GM19324 (cell line): ENCODE measurements around the gene KRT5.

ENCODE experiments used
- ATAC-seq: cut with Tn5 transposase; IDR thresholded peaks from one replicate; pipeline ENCODE4 v1.9.1; 2021; ENCODE audit warnings: mild to moderate bottlenecking, moderate library complexity; ENCODE audit not compliant: unreplicated experiment, low FRiP score

The KRT5 gene

DNA sequence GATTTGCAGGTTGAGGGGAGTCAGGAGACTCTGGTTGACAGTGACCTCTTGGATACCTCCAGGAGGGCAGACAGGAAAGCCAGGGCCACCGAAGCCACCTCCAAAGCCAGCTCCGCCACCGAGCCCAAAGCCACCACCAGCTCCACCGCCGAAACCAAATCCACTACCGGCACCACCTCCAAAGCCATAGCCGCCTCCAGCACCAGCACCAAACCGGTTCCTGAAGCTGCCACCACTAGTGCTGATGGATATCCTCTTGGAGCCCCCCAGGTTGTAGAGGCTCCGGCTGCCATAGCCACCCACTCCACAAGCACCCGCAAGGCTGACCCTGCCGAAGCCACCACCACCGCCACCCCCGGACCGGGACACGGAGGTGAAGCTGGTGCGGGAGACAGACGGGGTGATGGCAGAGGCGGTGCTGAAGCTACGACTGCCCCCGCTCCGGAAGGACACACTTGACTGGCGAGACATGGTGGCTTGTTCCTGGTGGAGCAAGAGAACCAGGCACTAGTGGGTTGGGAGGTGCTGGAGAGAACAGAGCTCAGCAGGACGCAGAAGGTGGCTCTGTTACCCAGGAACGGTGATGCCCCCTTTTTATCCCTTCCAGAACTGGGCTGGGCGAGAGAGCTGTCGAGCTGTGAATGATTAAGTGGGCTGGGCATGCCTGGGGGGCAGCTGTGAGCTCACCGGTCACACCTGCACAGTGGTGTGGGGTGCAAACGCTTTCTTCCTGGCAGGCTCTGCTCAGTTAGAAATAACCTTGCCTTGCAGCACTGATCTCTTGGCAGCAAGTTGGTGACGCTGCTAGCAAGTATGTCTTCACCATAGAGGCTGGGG is at the start of gene KRT5:
KRT5 (minus strand) TSS at position 569 of the 837 bp plus-strand sequence; CDS start at position 471, 98 bp downstream.
- ATAC-seq: no peak

DNA sequence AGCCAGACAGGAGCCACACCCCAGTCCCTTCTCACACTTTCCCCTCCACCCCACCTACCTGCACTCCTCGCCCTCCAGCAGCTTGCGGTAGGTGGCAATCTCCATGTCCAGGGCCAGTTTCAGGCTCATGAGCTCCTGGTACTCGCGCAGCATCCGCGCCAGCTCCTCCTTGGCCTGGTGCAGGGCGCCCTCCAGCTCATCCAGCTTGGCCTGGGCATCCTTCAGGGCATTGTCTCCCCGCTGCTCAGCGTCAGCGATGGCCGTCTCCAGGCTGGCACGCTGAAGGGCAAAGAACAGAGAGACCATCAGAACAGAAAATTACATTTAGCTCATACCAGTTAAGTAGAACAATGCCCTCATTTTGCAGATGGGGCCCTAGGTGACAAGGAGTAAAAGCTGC is 47.9 kb upstream of the KRT5 start:
- no peak for ATAC-seq

DNA sequence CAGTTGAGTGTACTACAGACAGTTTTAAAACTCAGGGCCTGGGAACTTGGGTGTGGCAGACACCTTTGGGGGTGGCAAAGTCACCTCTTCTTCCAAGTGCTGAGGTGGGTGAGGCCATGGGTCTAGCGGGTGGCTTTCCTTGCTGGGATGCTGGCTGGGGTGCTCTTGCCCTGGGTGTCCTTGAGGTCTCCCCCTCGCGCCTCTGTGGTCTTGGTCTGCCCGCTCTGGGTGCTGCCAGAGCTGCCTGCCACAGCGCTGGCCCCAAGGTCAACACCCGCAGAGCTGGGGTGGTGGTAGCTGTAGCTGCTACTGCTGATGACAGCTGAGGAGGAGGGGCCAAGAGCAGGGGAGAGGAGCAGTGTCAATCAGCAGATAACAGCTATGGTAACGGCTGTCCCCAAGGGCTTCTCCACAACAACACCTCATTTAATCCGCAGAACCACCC is 46.7 kb upstream of the KRT5 start:
- ATAC-seq: no peak

DNA sequence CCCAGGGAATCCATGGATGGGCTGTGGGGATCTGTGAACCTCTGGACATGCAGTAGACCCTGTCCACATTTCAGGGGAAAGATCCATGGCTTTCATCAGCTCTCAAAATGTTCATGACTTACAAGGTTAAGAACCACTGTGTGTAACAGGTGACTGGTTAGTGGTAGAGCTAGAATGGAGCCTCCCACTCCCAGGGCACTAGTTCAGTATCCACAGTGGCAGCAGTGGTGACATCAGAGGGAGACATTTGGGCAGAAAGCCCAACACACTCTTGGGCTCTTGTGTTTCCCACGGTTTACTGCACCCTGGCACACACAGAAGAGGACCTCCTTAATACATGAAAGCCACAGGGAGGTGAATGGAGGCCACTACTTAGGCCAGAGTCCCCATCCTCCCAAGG is 44.4 kb upstream of the KRT5 start:
- no peak for ATAC-seq

DNA sequence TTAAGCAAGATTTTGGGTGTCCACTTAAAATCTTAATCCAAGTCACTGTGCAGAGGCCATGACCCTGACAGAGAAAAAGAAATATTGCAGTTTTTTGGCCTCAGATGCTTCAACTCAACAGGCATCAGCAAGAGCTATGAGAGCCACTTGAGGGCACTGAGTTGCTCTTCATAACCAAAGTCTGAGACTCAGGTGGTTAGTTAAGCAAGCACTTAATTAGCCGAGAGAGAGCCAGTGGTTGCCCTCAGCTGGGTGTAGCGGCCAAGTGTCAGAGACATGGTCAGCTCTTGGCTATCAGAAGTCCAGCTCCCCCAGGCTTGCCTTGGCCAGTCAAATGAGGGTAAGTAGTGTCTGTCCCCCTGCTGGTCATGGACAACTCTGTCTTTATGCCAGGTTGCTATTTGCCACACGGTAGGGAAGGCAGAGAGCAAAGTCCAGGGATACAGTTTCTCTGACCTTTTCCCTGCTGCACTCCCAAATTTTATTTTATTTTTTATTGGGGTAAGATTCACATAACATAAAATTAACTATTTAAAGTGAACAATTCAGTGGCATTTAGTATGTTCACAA is 41.8 kb upstream of the KRT5 start:
- no peak for ATAC-seq

DNA sequence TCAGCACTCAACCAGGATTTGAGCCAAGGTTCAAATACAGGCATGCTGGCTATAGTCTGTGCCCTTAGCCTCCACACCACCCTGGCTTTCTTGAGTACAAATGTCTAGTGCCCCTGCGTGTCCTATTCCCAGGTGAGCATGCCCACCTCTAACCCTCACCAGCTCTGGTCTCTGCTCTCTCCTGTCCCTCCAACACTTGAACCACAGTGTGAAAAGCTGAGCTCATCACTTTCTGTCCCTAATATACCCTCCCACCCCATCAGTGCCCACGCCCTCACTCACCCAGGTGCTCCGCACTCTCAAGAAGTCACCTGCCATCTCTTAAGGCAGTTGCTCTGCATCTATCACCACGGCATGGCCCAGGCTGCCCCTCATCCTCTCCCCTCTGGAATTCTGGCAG is 39.8 kb upstream of the KRT5 start:
- no peak for ATAC-seq

DNA sequence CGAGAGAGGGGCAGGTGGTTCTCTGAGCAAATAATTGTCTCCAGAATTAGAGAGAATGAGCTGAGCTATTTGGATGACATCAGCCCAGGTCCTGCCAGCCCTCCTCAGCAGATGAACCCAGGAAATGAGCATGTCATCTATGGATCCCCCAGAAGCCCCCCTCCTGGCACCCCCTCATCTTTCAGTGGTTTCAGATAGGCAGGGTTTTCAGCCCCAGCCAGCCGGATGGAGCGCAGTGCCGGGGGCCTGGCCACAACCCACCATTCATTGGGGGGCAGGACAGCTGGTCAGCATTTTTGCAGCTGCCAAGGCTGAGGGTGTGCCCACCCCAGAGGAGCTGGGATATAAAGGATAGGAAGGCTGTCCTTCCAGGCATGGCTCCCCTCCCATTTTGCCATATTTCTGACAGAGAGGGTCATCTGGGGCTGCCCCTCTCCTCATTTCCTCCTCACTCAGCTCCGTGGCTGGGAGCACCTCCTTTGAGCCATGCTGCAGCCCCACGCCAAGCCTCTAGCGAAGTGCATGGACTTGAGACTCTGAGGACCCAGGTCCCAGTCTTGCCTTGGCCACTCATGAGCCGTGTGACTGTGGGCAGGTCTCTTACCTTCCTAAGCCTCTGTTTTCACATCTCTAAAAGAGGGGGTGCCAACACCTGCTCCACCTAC is 38.7 kb upstream of the KRT5 start:
- no peak for ATAC-seq

DNA sequence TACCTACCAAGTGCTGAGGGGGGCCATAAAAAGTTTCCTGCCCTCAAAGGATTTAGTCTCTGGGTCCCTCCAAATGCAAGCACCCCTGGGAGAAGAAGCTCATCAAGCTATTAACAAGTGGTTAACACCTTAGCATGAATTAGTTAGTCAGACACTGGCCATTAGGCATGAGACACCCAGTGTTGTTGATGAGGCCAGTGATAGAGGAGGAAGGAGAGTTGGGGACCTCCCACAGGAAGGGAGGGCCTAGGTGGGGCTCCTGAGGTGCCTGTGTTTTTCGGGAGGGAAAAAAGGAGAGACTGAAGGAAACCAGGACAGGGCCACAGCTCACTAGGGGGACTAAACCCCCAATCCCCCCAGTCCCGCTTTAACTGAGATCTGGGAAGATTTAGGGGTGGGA is 37.3 kb upstream of the KRT5 start:
- ATAC-seq: no peak

DNA sequence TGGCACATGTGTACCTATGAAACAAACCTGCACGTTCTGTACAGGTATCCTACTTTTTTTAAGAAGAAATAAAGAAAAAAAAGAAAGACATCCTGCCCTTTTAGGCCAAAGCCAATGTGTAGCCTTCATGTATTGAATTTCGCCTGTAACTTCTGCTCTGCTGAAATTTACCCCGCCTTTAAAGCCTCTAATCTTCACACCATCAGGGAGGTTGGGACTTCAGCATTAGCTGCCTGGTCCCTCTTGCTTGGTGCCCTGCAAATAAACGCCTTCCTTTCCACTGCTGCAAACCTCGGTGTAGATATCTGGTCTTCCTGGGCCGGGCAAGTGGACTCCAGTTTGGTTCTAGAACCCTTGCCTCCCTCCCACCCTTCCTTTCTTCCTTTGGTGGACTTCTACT is 35.4 kb upstream of the KRT5 start:
- no peak for ATAC-seq

DNA sequence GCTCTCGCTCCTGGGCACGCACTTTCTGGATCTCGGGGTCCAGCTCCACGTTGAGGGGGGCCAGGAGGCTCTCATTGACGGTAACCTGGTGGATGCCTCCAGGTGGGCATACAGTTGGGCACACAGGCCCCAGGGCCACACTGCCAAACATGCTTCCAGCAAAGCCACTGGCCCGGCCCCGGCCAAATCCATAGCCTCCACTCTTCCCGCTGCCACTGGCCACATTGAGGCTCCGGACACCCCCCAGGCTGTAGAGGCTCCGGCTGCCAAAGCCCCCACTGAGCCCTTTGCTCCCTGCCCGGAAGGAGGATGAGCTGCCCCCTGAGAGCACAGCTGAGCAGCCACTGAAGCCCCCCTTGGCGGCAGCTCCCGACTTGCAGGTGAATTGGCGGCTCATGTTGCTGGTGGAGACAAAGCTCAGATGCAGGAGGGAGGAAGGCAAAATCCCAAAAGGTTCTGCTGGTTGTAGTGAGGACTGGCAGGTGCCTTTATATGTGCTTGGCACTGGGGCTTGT is 32.5 kb upstream of the KRT5 start, which contains the start of gene KRT71:
KRT71 (minus strand) TSS at position 465 of the 515 bp plus-strand sequence; CDS start at position 397, 68 bp downstream.
- no peak for ATAC-seq

DNA sequence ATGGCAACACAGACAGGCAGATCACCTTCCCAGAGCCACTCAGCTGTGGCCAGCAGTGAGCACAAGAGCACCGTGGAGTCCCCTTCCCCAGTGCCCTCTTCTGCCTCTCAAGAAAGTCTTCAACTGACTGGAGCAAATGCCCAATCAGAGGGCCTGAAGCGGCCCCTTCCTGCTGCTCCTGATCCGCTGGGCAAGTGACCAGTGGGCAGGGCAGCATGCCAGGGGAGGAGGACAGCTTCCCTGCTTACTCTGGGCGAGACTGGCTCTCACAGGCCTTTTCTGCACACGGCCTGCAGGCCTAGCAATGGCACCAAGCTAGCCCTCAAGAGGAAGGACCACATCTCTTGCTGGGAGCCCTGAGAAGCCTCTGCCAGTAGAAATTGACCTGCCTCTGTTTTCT is 31.9 kb upstream of the KRT5 start:
- ATAC-seq: no peak

DNA sequence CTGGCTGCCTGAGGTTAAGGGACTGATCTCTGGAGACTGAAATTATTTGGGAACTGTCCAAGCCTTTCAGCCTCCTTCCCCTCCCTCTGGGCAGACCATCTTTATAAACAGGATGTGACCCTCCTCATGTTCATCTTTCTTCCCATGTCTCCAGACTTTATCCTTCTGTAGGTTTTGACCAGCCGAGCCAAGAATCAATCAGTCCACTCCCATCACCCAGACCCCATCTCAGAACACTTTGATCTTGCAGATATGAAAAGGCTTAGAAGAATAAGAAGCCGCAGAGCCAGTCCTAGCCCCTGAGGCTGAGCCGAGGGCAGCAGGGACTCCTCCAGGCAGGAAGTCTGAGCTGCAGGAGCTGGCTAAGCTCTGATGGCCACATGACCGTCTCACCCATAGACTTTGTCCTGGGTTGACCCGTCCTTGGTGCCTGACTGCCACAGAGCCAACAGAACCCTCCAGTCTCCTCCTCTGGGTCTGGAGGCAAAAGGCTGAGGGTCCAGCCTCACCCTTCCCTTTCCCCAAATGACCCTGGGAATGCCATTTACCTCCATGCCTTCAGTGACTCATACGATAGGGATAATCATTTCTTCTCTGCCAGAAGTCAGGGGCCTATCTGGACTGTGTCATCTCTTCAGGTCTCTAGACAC is 31.1 kb upstream of the KRT5 start:
- ATAC-seq: no peak

DNA sequence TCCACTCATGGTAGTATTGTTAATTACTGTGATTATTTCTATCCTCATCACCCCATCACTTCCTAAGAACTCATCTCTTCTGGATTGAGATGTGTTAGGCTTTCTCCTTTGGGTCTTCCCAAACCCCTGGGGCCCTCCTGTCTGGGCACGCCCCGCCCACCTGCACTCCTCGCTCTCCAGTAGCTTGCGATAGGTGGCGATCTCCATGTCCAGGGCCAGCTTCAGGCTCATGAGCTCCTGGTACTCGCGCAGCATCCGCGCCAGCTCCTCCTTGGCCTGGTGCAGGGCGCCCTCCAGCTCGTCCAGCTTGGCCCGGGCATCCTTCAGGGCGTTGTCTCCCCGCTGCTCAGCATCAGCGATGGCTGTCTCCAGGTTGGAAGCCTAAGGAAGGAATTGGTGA is 25.9 kb upstream of the KRT5 start:
- no peak for ATAC-seq

DNA sequence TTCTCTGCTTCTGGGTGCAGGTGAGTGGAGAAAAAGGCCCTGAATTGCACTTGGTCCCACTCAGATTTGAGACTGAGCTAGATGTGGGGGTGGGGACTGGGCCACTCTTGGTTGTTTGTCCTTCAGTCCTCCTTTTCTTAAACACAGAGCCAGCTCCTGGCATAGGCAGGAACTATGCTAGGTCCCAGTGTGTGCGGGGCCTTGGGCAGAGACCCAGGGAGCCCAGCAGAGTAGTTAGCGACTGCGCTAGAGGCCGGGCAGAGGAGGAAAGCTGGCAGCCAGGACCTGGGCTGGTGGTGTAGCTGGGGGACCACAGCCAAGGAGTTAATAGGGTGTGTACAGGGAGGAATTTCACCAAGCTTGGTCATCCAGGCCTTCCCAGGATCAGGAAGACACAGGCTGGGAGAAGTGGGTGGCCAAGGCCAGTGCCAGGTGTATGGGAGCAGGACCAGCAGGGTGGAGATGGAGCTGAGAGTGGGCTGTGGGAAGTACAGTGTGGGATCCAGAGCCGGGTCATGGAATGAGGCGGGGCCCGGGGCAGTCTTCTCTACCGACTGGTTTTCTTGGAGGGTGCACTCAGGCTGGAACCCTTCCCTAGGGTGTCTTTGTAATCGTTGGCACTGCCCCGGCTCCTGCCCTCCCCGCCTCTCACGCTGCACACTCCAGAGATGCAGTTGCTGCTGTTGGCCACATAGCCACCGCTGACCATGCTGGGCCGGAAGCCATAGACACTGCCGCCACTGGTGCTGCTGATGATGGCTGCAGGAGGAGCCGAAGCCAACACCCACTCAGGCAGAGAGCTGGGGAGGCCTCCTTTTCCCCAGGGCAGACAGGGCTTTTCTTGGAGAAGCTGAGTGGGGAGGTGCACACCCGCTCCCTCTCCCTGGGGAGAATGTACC is 24.0 kb upstream of the KRT5 start:
- ATAC-seq: no peak

DNA sequence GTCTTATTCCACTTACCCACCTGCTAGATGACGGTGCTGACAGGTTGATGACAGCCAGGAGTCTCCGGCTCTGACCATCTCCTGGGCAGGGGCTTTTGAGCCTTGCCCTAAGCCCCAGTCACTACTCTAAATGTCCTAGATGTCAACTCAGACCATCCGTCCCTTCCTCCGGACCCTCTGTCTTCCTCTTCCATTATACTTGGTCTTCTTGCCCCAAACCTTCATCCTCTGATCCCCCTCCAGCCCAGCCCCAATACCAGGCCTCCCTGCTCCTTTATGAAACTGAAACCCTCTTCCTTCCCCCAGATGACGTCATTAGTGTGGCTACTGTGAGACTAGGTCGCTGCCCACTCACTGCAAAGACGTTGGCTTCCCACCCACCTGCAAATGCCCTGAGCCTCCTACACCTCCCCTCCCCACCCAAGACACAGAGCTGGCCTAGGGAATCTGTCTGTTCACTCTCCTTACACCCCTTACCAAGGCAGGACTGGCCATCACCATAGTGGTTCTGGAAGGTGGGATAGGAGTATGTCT is 22.7 kb upstream of the KRT5 start:
- ATAC-seq: no peak

DNA sequence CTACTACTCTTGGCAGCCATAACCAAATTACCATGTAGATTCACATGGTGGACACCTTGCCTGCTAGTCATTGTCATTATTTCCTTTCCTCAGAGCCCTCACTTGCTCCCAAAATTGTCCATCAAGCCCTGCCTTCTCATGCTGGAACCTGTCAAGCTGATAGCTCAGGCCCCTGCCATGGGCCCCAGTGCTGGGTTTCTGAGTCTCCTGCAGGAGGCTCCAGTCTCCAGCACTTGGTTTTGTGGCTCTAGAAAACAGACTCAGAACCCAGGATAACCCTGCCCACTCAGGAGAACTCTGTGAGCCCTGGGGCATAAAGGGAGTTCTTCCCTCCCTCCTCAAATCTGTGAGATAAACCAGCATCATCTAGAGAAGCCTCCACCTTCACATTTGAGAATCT is 22.0 kb upstream of the KRT5 start:
- ATAC-seq: no peak

DNA sequence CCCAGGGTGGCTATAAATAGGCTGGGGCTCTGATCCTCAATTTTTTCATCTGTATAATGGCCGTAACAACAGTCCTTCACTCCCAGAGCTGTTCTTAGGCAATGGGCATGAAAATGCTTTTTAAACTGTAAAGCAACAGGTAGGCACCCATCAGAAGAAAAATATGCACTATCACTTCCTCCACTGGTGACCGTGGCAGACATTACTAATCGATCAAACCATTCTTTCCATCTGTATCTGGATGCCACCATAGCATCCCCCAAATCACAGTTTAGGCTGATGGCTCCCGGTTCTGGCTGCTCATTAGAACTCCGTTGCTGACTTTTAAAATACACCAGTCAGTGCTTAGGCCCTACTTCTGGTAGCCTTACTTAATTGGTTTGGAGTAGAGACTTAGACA is 21.5 kb upstream of the KRT5 start:
- ATAC-seq: no peak

DNA sequence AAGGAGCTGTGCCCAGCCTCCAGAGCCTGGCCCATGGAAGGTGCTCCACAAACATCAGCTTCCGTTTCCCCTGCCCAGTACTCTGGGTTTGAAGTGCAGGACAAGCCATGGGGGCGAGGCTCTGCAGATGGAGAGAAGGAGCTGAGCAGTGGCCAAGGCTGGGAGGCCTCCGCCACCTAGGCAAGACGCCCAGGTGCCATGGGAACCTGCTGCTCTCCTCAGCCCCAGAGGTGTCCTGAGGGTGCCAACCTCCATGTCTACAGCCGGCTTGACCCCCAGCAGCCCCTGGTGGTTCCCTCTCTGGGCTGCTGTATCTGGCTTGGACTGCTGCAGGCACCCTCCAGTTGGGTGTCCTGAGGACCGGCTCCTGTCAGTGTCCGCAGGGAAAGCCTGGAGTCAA is 20.3 kb upstream of the KRT5 start:
- ATAC-seq: no peak

DNA sequence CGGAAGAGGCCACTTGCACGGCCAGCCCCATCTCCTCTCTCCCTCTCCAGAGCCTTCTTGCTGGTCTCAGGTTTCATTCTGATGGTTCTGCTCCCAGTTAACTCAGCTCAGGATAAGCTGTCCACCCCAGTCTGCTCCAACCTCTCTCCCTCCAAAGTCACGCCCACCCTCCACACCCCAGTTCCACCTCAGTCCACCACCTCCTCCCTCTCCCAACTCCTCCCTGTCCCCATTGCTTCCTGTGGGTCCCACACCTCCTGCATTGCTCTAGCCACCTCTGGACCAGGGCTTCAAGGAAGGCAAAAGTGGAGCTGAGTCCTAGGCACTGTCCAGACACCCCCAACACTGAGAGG is 19.6 kb upstream of the KRT5 start:
- no peak for ATAC-seq
